Hematopoietic multipotent progenitor cell treated with erythropoietin and hydrocortisone succinate and interleukin-3 and kit ligand, for 4 days (in vitro differentiated cells): Measurements from ENCODE around the gene SPATA12.

Experiments
- DNase-seq: peaks from one replicate; pipeline ENCODE4 v3.0.0-alpha.2; 2015

Gene SPATA12

DNA sequence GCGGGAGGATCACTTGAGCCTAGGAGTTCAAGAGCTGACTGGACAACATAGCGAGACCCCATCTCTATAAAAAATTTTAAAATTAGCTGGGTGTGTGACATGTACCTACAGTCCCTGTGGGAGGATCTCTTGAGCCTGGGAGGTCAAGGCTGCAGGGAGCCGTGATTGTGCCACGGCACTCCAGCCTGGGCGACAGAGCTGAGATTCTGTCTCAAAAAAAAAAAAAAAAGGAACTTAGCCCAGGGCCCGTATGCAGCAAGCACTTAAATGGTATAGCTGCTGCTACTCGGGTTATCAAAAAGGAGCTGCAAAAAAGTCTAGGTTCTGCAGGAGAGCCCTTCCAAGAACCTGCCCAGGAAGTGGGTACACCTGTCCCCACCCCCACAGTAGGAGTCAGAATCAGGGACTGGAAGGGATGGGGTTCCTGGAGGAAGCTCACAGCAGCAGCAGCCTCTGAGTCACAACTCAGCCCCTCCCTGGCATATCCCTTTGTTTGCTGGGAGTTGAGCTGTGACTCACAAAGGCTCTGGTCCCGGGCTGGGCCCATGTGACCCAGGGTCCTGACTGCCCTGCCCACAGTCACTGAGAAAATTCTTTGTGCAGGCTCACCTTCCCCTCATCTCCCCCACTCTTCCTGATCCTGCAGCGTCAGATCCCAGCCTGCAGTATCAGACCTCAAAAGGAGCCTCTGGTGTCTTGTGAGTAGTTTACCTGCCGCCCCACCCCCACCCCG is at the start of gene SPATA12:
Gene SPATA12 (plus strand): TSS at position 576 of the 733 bp plus-strand sequence. CDS start 13,031 bp downstream, outside the sequence.
- DNase-seq, result peak; percentile 61

DNA sequence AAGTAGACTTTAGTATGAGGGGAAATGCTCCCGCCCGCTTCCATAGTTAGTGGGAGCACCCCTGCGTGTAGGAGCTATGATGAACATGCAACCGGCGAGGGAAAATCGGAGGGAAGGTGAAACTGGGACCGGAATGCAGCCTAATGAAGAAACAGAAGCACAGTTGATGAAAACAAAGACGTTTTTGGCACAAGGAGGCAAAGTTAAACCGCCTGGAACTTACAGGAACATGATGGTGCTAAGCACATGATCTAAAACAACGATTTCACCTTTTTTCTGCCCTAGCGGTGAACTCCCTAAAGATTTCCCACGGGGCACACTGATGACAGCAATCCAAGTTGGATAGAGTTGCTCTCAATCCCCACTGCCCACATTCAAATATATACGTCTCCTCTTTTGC is 49.4 kb upstream of the SPATA12 start:
- no peak for DNase-seq

DNA sequence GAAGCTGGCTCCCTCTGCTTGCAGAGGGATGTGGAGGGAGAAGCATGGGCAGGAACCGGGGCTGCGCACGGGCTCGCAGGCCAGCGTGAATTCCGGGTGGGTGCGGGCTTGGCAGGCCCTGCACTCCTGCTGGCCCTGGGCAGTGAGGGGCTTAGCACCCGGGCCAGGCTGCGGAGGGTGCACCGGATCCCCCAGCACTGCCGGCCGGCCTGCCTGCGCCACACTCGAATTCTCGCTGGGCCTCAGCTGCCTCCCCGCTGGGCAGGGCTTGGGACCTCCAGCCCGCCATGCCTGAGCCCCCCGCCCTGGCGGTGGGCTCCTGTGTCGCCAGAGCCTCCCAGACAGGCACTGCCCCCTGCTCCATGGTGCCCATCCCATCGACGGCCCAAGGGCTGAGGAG is 47.6 kb upstream of the SPATA12 start:
- DNase-seq, result no peak

DNA sequence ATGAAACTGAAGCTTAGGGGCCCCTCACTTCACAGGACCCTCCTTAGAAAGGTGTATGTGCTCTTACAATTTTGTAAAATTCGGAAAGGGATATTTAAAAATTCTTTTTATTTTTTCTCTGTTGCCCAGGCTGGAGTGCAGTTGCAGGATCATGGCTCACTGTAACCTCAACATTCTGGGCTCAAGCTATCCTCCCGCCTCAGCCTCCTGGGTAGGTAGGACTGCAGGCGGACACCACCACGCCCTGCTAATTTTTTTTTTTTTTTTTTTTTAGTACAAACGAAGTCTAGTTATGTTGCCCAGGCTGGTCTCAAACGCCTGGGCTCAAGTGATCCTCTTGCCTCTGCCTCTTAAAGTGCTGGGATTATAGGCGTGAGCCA is 45.1 kb upstream of the SPATA12 start:
- no peak for DNase-seq

DNA sequence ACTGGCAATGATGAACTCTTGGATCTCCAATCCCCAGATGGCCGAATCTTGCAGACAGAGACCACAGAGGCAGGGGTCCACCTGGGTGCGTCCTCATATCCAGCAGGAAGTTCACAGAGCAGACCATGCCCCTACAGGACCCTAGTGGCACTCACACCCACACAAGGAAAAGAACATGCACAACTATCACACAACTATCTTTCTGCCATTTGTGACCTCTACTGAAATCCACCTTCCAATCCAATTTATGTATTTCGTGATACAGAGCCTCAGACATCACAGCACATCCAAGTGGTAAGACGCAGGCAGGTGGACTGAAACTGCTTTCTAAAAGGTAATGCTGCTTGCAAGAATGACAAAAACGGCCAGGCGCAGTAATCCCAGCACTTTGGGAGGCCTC is 44.6 kb upstream of the SPATA12 start:
- DNase-seq, result no peak

DNA sequence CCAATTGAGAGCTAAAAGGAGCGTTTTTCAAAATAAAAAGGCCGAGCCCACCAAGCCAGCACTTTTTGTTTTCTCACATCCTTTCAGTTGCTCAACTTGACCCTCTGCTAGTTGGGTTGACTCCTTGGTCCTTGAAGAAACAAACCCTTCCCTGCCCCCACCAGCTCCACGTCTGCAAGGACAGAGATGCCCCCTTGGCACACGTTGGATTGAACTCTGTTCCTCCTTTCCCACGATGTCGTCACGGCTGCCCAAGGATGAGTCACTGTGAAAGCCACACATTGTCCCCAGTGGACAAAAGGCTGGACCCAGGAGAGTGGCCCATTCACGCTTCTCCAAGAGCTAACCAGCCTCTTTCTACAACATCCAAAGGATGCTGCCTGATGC is 43.0 kb upstream of the SPATA12 start:
- DNase-seq, result no peak

GRCh38 chr3:57018246-57018645 is 42.2 kb upstream of the SPATA12 start:
- DNase-seq, result no peak

- no peak for DNase-seq
Measured at GRCh38 chr3:57019057-57019456, 41.4 kb upstream of the SPATA12 start.

- peak; percentile 25 for DNase-seq
Measured at GRCh38 chr3:57025237-57025636, 35.2 kb upstream of the SPATA12 start.

GRCh38 chr3:57026944-57027343 is 33.5 kb upstream of the SPATA12 start:
- DNase-seq, result peak; percentile 91

- no peak for DNase-seq
Measured at GRCh38 chr3:57029383-57029782, 31.1 kb upstream of the SPATA12 start.

GRCh38 chr3:57029924-57030323 is 30.5 kb upstream of the SPATA12 start:
- DNase-seq, result no peak

DNA sequence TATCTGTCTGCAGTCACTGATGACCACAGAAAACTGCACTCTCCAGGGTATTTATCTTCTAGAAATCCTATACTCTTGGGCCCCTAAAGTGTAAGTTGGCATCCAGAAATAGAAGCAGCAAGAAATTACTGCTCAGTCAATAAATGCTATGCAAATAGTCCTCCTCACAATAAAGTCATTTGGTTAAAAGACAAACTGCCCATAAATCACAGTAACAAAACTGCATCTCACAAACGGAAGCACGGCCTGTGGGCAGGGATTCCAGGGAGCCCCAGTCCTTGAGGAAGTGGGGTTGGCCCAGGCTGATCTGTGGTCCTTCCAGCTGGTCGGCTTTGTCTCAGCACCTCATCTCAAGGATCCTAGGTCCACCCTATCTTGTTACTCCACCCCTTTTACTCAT is 29.7 kb upstream of the SPATA12 start:
- no peak for DNase-seq

DNA sequence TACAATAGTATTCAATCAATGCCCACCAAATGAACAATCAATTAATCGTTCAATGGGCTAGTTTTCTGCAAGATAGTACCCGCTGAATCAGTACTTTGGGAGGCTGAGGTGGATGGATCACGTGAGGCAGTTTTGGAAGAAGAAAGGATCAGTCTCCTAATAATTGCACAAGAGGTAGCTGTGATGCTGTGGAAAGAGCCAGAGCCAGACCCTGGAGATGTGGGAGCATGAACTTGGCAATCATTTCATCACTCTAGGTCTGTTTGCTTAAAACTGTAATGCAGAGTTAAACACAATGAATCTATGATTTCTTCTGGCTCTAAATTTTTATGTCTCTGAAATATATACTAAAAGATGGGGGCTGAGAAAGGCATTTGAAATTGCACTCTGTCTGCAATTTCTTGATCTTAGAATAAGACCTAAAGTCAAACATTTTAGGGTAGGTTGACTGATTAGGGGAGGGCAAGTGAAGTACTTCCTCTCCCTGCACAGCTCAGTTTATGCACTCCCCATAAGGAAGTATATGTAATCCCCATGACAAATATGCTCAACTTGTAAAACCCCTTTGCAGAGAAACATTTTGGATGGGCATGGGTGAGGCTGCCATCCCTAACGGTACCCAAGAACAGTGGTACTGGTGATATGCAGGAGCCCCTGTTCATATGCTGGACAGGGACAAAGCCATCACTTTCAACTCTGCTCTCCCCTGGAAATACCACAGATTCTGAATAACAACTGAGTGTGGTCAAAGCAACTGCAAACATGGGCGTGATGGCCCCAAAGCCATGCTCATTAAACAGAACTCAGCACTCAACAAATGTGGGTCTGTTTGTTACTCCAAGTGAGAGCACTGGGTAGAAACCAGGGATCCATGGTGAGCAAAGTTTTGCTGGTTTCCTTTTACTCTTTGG is 28.6 kb upstream of the SPATA12 start:
- DNase-seq, result peak; percentile 34

GRCh38 chr3:57036952-57037351 is 23.5 kb upstream of the SPATA12 start:
- no peak for DNase-seq

DNA sequence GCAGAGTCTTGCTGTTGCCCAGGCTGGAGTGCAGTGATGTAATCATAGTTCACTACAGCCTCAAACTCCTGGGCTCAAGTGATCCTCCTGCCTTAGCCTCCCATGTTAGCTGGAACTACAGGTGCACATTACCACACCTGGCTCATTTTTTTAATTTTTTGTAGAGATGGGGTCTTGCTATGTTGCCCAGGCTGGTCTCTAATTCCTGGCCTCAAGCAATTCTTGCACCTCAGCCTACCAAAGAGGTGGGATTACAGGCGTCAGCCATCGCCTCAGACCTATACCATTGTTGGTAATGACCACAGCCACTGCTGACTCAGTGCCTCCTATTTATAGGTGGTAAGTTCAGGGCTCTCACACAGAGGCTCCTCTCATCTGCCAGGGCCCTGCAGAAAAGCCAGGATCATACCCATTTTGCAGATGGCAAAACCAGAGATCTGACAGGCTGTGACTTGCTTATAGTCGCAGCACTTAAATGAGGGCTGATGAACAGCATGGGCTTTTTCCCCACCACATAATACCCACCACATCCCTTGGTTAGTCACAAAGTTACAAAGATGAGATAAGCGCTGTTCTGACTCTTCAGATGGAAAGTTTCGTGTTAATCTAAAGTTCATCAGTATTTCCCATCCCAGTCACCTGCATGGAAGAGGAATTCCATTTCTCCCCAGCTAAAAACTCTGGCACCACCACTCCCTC is 21.8 kb upstream of the SPATA12 start:
- no peak for DNase-seq

DNA sequence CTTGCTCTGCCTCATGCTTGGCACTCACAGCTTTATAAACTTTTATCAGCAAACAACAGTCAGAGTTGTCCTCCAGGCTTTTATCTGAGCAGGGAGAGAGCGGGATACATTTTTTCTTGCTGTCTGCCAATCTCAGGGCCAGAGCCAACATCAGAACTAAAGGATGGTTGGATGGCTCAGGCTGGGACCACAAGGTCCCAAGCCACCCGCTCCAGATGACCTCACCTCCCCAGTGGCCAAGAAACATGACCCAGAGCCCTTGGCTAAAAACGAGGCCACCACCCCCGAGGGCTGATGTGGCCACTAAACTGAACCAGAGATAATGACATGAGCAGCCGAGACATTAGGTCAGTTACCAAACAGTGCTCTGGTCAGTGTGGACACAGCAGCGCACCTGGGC is 18.8 kb upstream of the SPATA12 start:
- DNase-seq, result no peak

GRCh38 chr3:57043518-57043917 is 16.9 kb upstream of the SPATA12 start:
- DNase-seq, result no peak

DNA sequence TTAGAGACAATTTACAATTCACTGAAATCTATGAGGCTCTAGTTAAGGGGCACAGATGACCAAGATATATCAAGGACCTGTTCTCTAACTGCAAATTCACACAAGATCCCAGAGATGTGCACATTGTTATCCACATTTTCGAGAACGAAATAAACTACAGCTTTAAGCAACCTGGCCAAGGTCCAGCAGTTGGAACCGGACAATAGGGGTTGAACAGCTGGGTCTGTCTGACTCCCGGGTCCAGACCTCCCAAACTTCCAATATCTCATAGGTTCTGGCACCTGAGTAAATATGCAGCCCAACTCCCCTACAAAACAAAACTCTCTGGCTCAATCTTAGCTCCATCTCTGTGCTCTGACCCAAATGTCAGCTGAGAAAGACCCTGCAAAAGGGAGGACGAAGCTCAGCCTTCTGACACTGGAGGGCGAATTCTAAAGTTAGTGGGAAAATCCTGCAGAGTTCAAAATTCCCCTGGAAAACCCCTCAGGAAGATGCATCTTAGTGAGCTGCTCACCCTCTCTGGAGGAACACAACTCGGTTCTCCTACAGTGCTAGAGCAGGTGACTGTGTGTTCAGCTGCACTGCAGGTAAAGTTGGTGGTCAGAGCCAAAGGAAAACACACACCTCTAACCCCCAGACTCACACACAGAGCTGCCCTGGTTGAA is 14.2 kb upstream of the SPATA12 start:
- DNase-seq, result no peak

DNA sequence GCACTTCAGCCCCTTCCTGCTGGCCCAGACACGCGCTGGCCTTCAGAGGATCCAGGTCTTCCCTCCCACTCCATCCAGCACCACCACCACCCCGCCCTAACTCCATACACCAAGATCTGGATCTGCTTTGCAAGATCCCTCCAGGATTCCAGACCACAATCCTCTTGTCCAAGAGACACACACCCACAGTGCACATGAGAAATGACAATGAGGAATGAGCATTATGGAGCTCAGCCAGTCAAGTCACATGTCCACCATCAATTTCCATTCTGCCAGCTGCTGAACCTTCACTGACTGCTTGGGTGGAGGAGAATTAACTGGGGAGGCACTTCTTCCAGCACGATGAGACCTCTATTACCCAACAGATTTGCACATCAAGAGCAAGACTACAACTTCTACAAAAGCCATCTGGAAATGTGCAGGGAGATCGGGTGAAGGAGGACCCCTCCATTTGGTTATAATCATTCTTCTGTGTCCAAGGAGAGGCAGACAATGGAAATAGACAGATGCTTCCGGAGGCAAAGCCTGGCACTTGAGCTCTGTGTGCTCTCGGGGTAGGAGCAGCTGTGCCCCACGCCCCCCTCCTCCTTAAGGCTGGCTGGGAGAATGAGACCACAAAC is 12.3 kb upstream of the SPATA12 start:
- DNase-seq, result peak; percentile 68

DNA sequence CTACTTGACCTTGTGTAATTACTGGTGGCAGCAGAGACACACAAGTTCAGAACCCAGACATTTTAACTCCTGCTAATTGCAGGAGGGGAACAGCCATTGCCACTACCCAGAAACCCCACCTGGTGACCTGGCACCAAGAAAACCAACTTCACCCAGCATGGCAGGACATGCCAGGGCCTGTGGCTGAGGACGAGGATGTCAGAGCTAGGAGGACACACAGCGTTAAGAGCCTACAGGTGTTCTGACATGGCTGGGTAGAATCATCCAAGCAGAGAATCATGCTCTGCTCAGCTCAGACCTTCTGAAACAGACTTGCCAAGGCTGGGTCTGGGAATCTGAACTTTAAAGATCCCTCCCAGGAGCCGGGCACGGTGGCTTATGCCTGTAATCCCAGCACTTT is 11.7 kb upstream of the SPATA12 start:
- DNase-seq, result no peak

DNA sequence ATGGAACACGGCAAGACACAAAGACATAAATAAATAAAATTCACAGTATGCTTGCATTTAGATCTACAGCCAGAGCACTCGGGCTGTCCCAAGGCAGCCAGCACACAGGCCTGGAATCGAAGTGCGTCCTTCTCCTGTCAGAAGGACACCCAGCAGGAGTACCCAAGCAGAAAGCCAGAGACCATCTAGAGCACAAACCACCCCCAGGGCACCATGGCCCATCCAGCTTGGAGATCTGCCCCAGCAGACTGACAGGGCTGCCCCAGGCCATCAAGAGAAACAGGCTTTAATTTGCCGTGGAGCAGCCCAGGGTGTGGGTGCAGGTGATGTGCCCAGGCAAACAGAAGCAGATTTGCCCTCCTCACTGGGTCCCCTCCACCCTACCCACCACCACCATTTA is 7.8 kb upstream of the SPATA12 start:
- DNase-seq, result no peak

- DNase-seq, result no peak
Measured at GRCh38 chr3:57053122-57053521, 7.3 kb upstream of the SPATA12 start.
